GM12874 (cell line): Measurements from ENCODE around the gene ZHX3.

Source experiments
- TF ChIP-seq, protein P1 (sequence below): IDR thresholded peaks from 2 replicates; pipeline ENCODE4 v1.5.1; 2011; ENCODE audit warnings: low read depth, mild to moderate bottlenecking, control low read depth, low read length, moderate library complexity; ENCODE audit not compliant: insufficient read depth

The ZHX3 gene

DNA sequence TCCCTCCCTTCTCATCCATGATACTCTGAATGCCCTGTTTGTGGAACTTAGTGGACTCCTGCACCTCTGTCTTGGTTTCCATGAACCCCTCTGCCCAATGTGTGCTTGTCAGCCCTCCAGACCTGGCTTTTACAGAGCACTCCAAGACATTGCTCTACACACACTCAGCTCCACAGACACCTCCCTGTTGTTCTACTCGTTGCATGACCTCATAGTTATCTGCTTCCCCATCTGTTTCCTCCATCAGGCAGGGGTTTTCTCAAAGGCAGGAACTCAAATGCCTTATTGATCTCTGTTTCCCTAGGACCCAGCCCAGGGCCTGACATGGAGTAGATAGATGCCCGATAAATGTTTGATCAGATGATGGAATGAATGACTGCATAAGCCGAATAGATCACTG lies 166.9 kb downstream of the ZHX3 start:
- TF ChIP-seq, protein P1, sequence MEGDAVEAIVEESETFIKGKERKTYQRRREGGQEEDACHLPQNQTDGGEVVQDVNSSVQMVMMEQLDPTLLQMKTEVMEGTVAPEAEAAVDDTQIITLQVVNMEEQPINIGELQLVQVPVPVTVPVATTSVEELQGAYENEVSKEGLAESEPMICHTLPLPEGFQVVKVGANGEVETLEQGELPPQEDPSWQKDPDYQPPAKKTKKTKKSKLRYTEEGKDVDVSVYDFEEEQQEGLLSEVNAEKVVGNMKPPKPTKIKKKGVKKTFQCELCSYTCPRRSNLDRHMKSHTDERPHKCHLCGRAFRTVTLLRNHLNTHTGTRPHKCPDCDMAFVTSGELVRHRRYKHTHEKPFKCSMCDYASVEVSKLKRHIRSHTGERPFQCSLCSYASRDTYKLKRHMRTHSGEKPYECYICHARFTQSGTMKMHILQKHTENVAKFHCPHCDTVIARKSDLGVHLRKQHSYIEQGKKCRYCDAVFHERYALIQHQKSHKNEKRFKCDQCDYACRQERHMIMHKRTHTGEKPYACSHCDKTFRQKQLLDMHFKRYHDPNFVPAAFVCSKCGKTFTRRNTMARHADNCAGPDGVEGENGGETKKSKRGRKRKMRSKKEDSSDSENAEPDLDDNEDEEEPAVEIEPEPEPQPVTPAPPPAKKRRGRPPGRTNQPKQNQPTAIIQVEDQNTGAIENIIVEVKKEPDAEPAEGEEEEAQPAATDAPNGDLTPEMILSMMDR = no peak

DNA sequence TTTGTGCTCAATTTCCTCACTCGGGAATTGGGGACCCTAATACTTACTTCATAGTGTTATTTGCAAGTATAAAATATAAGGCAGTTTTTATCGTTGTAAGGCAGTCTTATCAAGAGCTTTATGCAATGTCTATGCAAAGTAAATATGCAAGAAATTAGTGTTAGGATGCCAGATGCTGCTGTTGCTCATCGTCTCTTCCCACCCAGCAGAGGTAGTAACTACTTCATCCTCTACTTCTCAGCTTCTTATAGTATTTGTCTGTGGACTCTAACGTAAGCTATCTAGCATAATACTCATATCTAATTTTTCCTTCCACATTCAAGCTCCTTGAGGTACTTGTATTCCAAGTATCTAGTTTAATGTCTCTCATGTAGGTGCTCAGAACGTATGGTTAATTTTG lies 168.6 kb downstream of the ZHX3 start:
- TF ChIP-seq, protein P1 = no peak

DNA sequence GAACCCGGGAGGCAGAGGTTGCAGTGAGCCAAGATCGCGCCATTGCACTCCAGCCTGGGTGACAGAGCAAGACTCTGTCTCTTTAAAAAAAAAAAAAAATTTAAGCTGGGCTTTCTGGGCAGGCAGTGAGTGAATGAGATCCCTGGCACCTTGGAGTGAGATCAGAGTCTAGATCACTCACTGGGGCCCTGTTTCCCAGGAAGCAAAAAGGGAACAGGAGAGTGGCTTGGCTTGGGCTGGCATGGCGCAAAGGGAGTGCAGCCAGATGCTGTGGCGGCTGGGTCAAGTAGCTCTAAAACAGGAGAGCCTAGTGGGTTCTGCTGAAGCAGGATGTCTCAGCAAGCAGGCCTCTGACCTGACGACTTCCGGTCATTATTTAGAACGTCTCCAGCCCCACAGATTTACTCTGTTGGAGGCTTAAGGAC lies 169.8 kb downstream of the ZHX3 start:
- TF ChIP-seq, protein P1 = no peak

DNA sequence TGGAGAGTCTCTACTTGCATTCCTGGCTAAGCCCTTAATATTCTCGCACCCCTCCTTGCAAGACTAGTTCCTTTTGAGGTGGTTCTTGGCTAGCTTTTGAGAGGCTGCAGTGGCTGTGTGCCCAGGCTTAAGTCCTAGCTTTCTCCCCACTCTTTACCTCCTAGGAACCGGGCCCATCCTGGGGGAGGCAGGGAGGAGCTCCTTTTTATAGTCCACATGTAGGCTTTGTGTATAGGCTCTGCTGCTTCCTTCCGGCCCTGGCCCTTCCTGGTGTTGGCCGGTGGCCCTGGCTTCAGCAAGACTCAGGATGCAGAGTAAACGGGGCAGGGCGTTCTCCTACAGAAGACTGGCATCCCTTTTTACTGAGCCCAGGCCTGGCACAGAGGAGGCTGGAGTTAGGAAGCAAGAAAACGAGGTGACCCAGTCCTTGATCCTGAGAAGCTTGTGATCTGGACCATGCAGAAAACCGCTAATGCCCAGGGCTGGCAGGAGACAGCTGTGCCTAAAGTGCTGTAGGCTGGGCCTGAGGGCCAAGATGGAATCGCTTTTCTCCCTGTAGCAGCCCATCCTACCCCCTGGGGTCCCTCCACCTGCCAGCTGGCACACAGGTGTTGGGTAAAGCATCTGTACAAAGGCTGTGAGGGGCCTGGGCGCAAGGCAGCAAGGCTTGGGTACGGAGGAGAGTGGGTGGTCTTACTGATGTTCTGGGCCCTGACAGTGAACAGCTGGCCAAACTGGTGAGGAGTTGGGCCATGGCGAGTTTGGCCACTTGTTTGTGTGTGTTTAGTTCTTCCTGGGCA lies 171.5 kb downstream of the ZHX3 start:
- TF ChIP-seq, protein P1 = no peak

DNA sequence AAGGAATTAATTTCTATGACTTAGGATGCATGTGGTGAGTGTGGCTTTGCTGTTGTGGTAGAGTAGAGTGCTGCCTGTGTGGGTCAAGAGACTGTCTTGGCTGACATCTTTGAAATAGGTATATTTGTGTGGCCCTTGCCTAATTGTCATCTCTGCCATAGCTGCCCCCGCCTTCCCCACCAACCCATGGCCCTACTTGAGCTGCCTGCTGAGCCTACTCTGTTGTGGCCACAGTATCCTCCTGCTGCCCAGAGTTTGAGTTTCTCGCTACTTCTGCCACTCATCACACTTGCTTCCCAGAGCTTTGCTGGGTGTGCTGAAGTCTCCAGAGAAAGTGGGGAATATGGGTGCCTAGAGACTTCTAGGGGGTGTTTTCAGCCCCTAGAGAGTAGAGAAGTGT lies 172.2 kb downstream of the ZHX3 start:
- TF ChIP-seq, protein P1 = no peak

DNA sequence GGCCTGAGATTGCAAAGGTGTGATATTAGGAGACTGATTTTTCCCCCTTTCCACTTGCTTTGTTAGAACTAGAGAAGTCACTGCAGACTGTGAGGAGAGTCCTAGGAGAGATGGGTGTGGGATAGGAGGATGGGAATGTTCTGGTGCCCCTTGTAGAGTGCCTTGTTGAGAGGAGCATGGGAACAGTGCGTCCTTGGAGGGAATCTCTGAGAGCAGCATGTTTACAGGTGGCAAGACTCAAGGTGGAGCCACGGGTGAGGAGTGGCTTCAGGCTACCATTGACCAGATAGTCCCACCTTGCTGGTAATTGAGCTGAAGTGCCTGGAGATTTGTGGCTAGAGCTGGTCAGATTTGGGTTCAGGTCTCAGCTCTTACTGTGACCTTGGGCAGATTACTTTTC lies 174.2 kb downstream of the ZHX3 start:
- TF ChIP-seq, protein P1 = no peak

DNA sequence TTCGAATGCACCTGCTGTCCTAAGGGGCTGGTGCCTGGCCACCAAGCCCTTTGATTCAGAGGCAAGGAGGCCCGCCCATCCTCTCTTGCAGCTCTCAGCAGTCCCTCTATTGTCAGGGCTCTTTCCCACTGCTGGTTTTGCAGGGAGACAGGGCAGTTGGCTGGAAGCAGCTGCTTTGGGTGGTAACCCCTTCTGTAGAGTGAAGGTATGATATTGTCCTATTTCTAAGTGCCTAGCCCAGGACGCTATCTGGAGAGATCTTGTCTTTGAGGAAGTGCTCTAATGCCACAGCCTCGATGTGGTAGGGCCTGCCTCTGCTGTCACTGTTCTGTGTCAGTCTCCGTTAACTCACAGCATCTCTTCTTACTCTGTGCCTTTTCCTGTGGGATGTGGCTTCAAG lies 174.6 kb downstream of the ZHX3 start:
- TF ChIP-seq, protein P1 = no peak
